Activated T-cell treated with anti-CD3 and anti-CD28 coated beads, Interleukin-2, amount 50 U/mL, for 72 hours (primary cell): ENCODE results near the gene CADPS. TPM values are rescaled to one million over a fixed set of nuclear protein-coding genes. Genes with fewer than 3 reads are reported as not detected.
A peak's percentile ranks its signal among the peaks of the same experiment; 100 is the strongest.

Experiments
- ATAC-seq, 2 donors: fragments of 150-1000 bp; cut with Tn5 transposase; replicated peaks in 1 of 2; 2 replicates each; pipeline ENCODE4 v1.10.0; 2021; ENCODE audit warnings: moderate library complexity in 2 of 2, mild to moderate bottlenecking in 1 of 2
- DNase-seq, 2 donors: peaks; one replicate each; pipeline ENCODE4 v3.0.0; 2021 to 2022; ENCODE audit warnings: mixed read lengths in 1 of 2
- H3K27ac Mint-ChIP-seq: one replicate; pipeline ENCODE4 v1.8.0; 2022; ENCODE audit warnings: mild to moderate bottlenecking, moderate library complexity, mixed read lengths
- H3K27me3 Mint-ChIP-seq: one replicate; pipeline ENCODE4 v1.8.0; 2022; ENCODE audit warnings: low read depth, mixed read lengths
- H3K36me3 Mint-ChIP-seq, 2 donors: one replicate each; pipeline ENCODE4 v1.8.0; 2022; ENCODE audit warnings: mixed read lengths in 2 of 2, mild to moderate bottlenecking in 1 of 2; ENCODE audit not compliant: insufficient read depth in 2 of 2
- H3K4me1 Mint-ChIP-seq: one replicate; pipeline ENCODE4 v1.8.0; 2022; ENCODE audit warnings: low read depth, mixed read lengths
- H3K4me3 Mint-ChIP-seq, 2 donors: one replicate each; pipeline ENCODE4 v1.8.0; 2022; ENCODE audit warnings: mild to moderate bottlenecking in 2 of 2, mixed read lengths in 2 of 2, moderate library complexity in 2 of 2
- H3K9me3 Mint-ChIP-seq, 2 donors: one replicate each; pipeline ENCODE4 v1.8.0; 2022; ENCODE audit warnings: mixed read lengths in 2 of 2
- total RNA-seq, 2 donors: library from RNA; stranded (reverse); gene quantifications; one replicate each; pipeline ENCODE4 v1.2.3, GENCODE V29; 2022

The CADPS gene
- total RNA-seq, 2 donors from 2014 or later: not detected

- ATAC-seq (no peak), DNase-seq (no peak)
- H3K4me3 Mint-ChIP-seq: no peak overlapping the region
- H3K27me3 Mint-ChIP-seq: no peaks in the 10 kb centered on the region
- no peaks in the 10 kb centered on the region for H3K9me3 Mint-ChIP-seq
- H3K36me3 Mint-ChIP-seq: no peaks in the 10 kb centered on the region
- H3K27ac Mint-ChIP-seq: no peak overlapping the region
- no peaks in the 10 kb centered on the region for H3K4me1 Mint-ChIP-seq
These were observed 199.7 kb downstream of the CADPS start for GRCh38 chr3:62675492-62675891.

- H3K36me3 Mint-ChIP-seq: no peaks in the 10 kb centered on the region
- DNase-seq (no peak), ATAC-seq (no peak)
- H3K4me1 Mint-ChIP-seq: no peaks in the 10 kb centered on the region
- H3K27ac Mint-ChIP-seq: no peak overlapping the region
- no peak overlapping the region for H3K4me3 Mint-ChIP-seq
- no peaks in the 10 kb centered on the region for H3K9me3 Mint-ChIP-seq
- H3K27me3 Mint-ChIP-seq: peaks cover 7% of the 10 kb centered on the region
These were observed 202.3 kb downstream of the CADPS start for GRCh38 chr3:62672988-62673313.

- H3K9me3 Mint-ChIP-seq: no peaks in the 10 kb centered on the region
- peaks cover 7% of the 10 kb centered on the region for H3K27me3 Mint-ChIP-seq
- no peak overlapping the region for H3K4me3 Mint-ChIP-seq
- H3K36me3 Mint-ChIP-seq: no peaks in the 10 kb centered on the region
- no peak for DNase-seq
- no peaks in the 10 kb centered on the region for H3K4me1 Mint-ChIP-seq
- ATAC-seq: no peak
- no peak overlapping the region for H3K27ac Mint-ChIP-seq
These were observed 202.8 kb downstream of the CADPS start for GRCh38 chr3:62672270-62672987.

- DNase-seq: no peak
- Mint-ChIP-seq H3K27me3 (peaks cover 14% of the 10 kb centered on the region), H3K4me1 (no peaks in the 10 kb centered on the region), H3K4me3 (no peak overlapping the region), H3K27ac (no peak overlapping the region), H3K36me3 (no peaks in the 10 kb centered on the region), H3K9me3 (no peaks in the 10 kb centered on the region)
- ATAC-seq: no peak
These were observed 204.9 kb downstream of the CADPS start for GRCh38 chr3:62670351-62670750.

- no peak overlapping the region for H3K27ac Mint-ChIP-seq
- H3K36me3 Mint-ChIP-seq: no peaks in the 10 kb centered on the region
- DNase-seq: no peak
- no peaks in the 10 kb centered on the region for H3K9me3 Mint-ChIP-seq
- H3K4me3 Mint-ChIP-seq: no peak overlapping the region
- H3K27me3 Mint-ChIP-seq: peaks cover 14% of the 10 kb centered on the region
- ATAC-seq: no peak
- H3K4me1 Mint-ChIP-seq: no peaks in the 10 kb centered on the region
These were observed 206.1 kb downstream of the CADPS start for GRCh38 chr3:62669161-62669560.

GRCh38 chr3:62667714-62668113, 207.5 kb downstream of the CADPS start:
- no peaks in the 10 kb centered on the region for H3K36me3 Mint-ChIP-seq
- no peak for DNase-seq
- no peaks in the 10 kb centered on the region for H3K9me3 Mint-ChIP-seq
- ATAC-seq: no peak
- peaks cover 14% of the 10 kb centered on the region for H3K27me3 Mint-ChIP-seq
- H3K4me1 Mint-ChIP-seq: no peaks in the 10 kb centered on the region
- no peak overlapping the region for H3K27ac Mint-ChIP-seq
- no peak overlapping the region for H3K4me3 Mint-ChIP-seq

GRCh38 chr3:62665627-62666437, 209.4 kb downstream of the CADPS start:
- Mint-ChIP-seq H3K4me1 (no peaks in the 10 kb centered on the region), H3K27me3 (peaks cover 20% of the 10 kb centered on the region), H3K9me3 (no peaks in the 10 kb centered on the region), H3K36me3 (no peaks in the 10 kb centered on the region), H3K4me3 (no peak overlapping the region), H3K27ac (no peak overlapping the region)
- ATAC-seq (peak in 1 of 2 donors; percentile 55), DNase-seq (peak; percentile 39 to 50)

GRCh38 chr3:62662677-62663076, 212.5 kb downstream of the CADPS start:
- H3K9me3 Mint-ChIP-seq: no peaks in the 10 kb centered on the region

GRCh38 chr3:62659660-62660059, 215.6 kb downstream of the CADPS start:
- ATAC-seq (no peak), DNase-seq (no peak)
- peaks cover 11% of the 10 kb centered on the region for H3K27me3 Mint-ChIP-seq
- H3K36me3 Mint-ChIP-seq: no peaks in the 10 kb centered on the region
- no peaks in the 10 kb centered on the region for H3K9me3 Mint-ChIP-seq
- no peaks in the 10 kb centered on the region for H3K4me1 Mint-ChIP-seq
- no peak overlapping the region for H3K4me3 Mint-ChIP-seq
- H3K27ac Mint-ChIP-seq: no peak overlapping the region

More at GRCh38 chr3:62662677-62663076, 212.5 kb downstream of the CADPS start:
- no peak overlapping the region for H3K4me3 Mint-ChIP-seq
- no peaks in the 10 kb centered on the region for H3K4me1 Mint-ChIP-seq
- peaks cover 19% of the 10 kb centered on the region for H3K27me3 Mint-ChIP-seq
- H3K27ac Mint-ChIP-seq: no peak overlapping the region
- ATAC-seq: no peak
- no peaks in the 10 kb centered on the region for H3K36me3 Mint-ChIP-seq
- DNase-seq: no peak

GRCh38 chr3:62655691-62656063, 219.5 kb downstream of the CADPS start:
- H3K27me3 Mint-ChIP-seq: peaks cover 5% of the 10 kb centered on the region
- DNase-seq: no peak
- peaks cover 0 to 2% of the 10 kb centered on the region in 2 donors for H3K9me3 Mint-ChIP-seq
- H3K4me3 Mint-ChIP-seq: no peak overlapping the region
- no peaks in the 10 kb centered on the region for H3K36me3 Mint-ChIP-seq
- no peak overlapping the region for H3K27ac Mint-ChIP-seq
- ATAC-seq: no peak
- H3K4me1 Mint-ChIP-seq: no peaks in the 10 kb centered on the region

GRCh38 chr3:62655056-62655690, 220.0 kb downstream of the CADPS start:
- no peaks in the 10 kb centered on the region for H3K36me3 Mint-ChIP-seq
- H3K27ac Mint-ChIP-seq: no peak overlapping the region
- no peak overlapping the region for H3K4me3 Mint-ChIP-seq
- H3K9me3 Mint-ChIP-seq: peaks cover 0 to 2% of the 10 kb centered on the region in 2 donors
- no peak for DNase-seq
- peaks cover 5% of the 10 kb centered on the region for H3K27me3 Mint-ChIP-seq
- no peak for ATAC-seq
- H3K4me1 Mint-ChIP-seq: no peaks in the 10 kb centered on the region

GRCh38 chr3:62653796-62654195, 221.4 kb downstream of the CADPS start:
- Mint-ChIP-seq H3K27me3 (peaks cover 5% of the 10 kb centered on the region), H3K4me3 (no peak overlapping the region), H3K9me3 (peaks cover 0 to 2% of the 10 kb centered on the region in 2 donors), H3K27ac (no peak overlapping the region), H3K36me3 (no peaks in the 10 kb centered on the region), H3K4me1 (no peaks in the 10 kb centered on the region)
- DNase-seq (no peak), ATAC-seq (no peak)

GRCh38 chr3:62647711-62648110, 227.5 kb downstream of the CADPS start:
- Mint-ChIP-seq H3K9me3 (no peaks in the 10 kb centered on the region), H3K4me3 (no peak overlapping the region), H3K36me3 (no peaks in the 10 kb centered on the region), H3K4me1 (no peaks in the 10 kb centered on the region), H3K27ac (no peak overlapping the region), H3K27me3 (no peaks in the 10 kb centered on the region)
- DNase-seq (no peak), ATAC-seq (no peak)
